ENCODE results near the gene MYG1.

DNA sequence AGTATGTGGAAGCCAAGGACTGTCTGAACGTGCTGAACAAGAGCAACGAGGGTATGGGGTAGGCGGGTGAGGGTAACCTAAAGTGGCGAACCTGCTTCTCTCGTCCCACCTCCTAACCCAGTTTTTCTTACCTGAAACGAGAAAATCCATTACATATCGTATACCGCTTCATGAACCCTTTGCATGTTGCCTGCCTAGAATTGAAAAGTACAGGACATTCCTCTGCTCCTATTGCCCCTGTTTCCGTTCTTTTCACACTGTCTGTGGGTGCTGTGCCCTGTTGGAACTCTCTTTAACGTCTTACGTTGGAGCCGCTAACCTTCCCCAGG is 3.6 kb upstream of the MYG1 start:
- TF ChIP-seq, protein P1, sequence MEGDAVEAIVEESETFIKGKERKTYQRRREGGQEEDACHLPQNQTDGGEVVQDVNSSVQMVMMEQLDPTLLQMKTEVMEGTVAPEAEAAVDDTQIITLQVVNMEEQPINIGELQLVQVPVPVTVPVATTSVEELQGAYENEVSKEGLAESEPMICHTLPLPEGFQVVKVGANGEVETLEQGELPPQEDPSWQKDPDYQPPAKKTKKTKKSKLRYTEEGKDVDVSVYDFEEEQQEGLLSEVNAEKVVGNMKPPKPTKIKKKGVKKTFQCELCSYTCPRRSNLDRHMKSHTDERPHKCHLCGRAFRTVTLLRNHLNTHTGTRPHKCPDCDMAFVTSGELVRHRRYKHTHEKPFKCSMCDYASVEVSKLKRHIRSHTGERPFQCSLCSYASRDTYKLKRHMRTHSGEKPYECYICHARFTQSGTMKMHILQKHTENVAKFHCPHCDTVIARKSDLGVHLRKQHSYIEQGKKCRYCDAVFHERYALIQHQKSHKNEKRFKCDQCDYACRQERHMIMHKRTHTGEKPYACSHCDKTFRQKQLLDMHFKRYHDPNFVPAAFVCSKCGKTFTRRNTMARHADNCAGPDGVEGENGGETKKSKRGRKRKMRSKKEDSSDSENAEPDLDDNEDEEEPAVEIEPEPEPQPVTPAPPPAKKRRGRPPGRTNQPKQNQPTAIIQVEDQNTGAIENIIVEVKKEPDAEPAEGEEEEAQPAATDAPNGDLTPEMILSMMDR (IDR thresholded peaks at IDR 0.05; ENCODE audit: low read length): no peak
- no peak for TF ChIP-seq EZH2 (optimal IDR thresholded peaks at IDR 0.05; ENCODE audit: low read depth, low read length)
